GM15510 (cell line): Measurements from ENCODE around the gene CRTC3.

Experiments
- POLR2A ChIP-seq: IDR thresholded peaks from 3 replicates; pipeline ENCODE4 v1.6.1; 2011; ENCODE audit warnings: borderline replicate concordance; ENCODE audit not compliant: insufficient read length; ENCODE audit errors: extremely low read depth

CRTC3 gene

GRCh38 chr15:90683876-90684275, 154.2 kb downstream of the CRTC3 start:
- no peak for TF ChIP-seq POLR2A

GRCh38 chr15:90684281-90684680, 154.6 kb downstream of the CRTC3 start:
- TF ChIP-seq POLR2A: no peak

GRCh38 chr15:90685591-90686434, 156.1 kb downstream of the CRTC3 start:
- TF ChIP-seq POLR2A: no peak

- TF ChIP-seq POLR2A: no peak
Measured at GRCh38 chr15:90686435-90687218, 156.9 kb downstream of the CRTC3 start.

- no peak for TF ChIP-seq POLR2A
Measured at GRCh38 chr15:90690585-90690984, 160.9 kb downstream of the CRTC3 start.

- TF ChIP-seq POLR2A: no peak
Measured at GRCh38 chr15:90691369-90691768, 161.6 kb downstream of the CRTC3 start.

GRCh38 chr15:90691982-90692773, 162.5 kb downstream of the CRTC3 start:
- no peak for TF ChIP-seq POLR2A
